Measurements from ENCODE around the gene C16orf90.

C16orf90 gene

GRCh38 chr16:3494386-3494973 is 809 bp downstream of the C16orf90 start:
- Histone ChIP-seq H2AFZ (ENCODE audit: low read length) (no peak overlapping the region), H3K27ac (ENCODE audit: low read length) (no peak overlapping the region), H3K4me3 (ENCODE audit: low read length) (no peak overlapping the region), H3K9ac (ENCODE audit: low read length) (no peak overlapping the region), H3K4me2 (ENCODE audit: low read depth, low read length) (no peak overlapping the region), H4K20me1 (ENCODE audit: insufficient read depth, low read length) (no peaks in the 10 kb centered on the region), H3K79me2 (ENCODE audit: low read length) (no peaks in the 10 kb centered on the region), H3K9me3 (replicated peaks; ENCODE audit: insufficient read depth, low read length) (no peaks in the 10 kb centered on the region), H3K4me1 (ENCODE audit: low read length) (no peaks in the 10 kb centered on the region), H3K36me3 (replicated peaks; ENCODE audit: insufficient read depth, low read length) (no peaks in the 10 kb centered on the region), H3F3A (ENCODE audit: insufficient read depth, low read length) (no peaks in the 10 kb centered on the region), H3K27me3 (replicated peaks; ENCODE audit: insufficient read depth, low read length) (no peaks in the 10 kb centered on the region), H3K9me2 (replicated peaks; ENCODE audit: insufficient read depth, low read length) (no peaks in the 10 kb centered on the region)
- no peak for DNase-seq
- TF ChIP-seq CTCF (IDR thresholded peaks at IDR 0.05; ENCODE audit: low read length), result no peak
- TF ChIP-seq EZH2 (optimal IDR thresholded peaks at IDR 0.05; ENCODE audit: low read depth, low read length), result no peak
- no peak for TF ChIP-seq EZH2phosphoT487 (IDR thresholded peaks at IDR 0.05; ENCODE audit: low read length)

- Histone ChIP-seq H3K27ac (ENCODE audit: low read length) (no peak overlapping the region), H3K4me2 (ENCODE audit: low read depth, low read length) (no peak overlapping the region), H3K79me2 (ENCODE audit: low read length) (no peaks in the 10 kb centered on the region), H3F3A (ENCODE audit: insufficient read depth, low read length) (no peaks in the 10 kb centered on the region), H4K20me1 (ENCODE audit: insufficient read depth, low read length) (no peaks in the 10 kb centered on the region), H3K36me3 (replicated peaks; ENCODE audit: insufficient read depth, low read length) (no peaks in the 10 kb centered on the region), H3K9me2 (replicated peaks; ENCODE audit: insufficient read depth, low read length) (no peaks in the 10 kb centered on the region), H3K9me3 (replicated peaks; ENCODE audit: insufficient read depth, low read length) (no peaks in the 10 kb centered on the region), H3K4me3 (ENCODE audit: low read length) (no peak overlapping the region), H3K9ac (ENCODE audit: low read length) (no peak overlapping the region), H3K4me1 (ENCODE audit: low read length) (no peaks in the 10 kb centered on the region), H2AFZ (ENCODE audit: low read length) (no peak overlapping the region), H3K27me3 (replicated peaks; ENCODE audit: insufficient read depth, low read length) (no peaks in the 10 kb centered on the region)
- no peak for DNase-seq
- TF ChIP-seq EZH2phosphoT487 (IDR thresholded peaks at IDR 0.05; ENCODE audit: low read length) (no peak), CTCF (IDR thresholded peaks at IDR 0.05; ENCODE audit: low read length) (no peak), EZH2 (optimal IDR thresholded peaks at IDR 0.05; ENCODE audit: low read depth, low read length) (no peak)
Observed at GRCh38 chr16:3492356-3492755, 2.9 kb downstream of the C16orf90 start.

- DNase-seq, result no peak
- no peak overlapping the region for H3K27ac ChIP-seq (ENCODE audit: low read length)
- no peaks in the 10 kb centered on the region for H3K4me1 ChIP-seq (ENCODE audit: low read length)
- H3K4me2 ChIP-seq (ENCODE audit: low read depth, low read length), result no peak overlapping the region
- no peaks in the 10 kb centered on the region for H3K9me2 ChIP-seq (replicated peaks; ENCODE audit: insufficient read depth, low read length)
- H3K4me3 ChIP-seq (ENCODE audit: low read length), result no peak overlapping the region
- H3K27me3 ChIP-seq (replicated peaks; ENCODE audit: insufficient read depth, low read length), result no peaks in the 10 kb centered on the region
- H2AFZ ChIP-seq (ENCODE audit: low read length), result no peak overlapping the region
- no peaks in the 10 kb centered on the region for H3K9me3 ChIP-seq (replicated peaks; ENCODE audit: insufficient read depth, low read length)
- no peak overlapping the region for H3K9ac ChIP-seq (ENCODE audit: low read length)
- H3K36me3 ChIP-seq (replicated peaks; ENCODE audit: insufficient read depth, low read length), result no peaks in the 10 kb centered on the region
- H3F3A ChIP-seq (ENCODE audit: insufficient read depth, low read length), result no peaks in the 10 kb centered on the region
- no peaks in the 10 kb centered on the region for H4K20me1 ChIP-seq (ENCODE audit: insufficient read depth, low read length)
- no peaks in the 10 kb centered on the region for H3K79me2 ChIP-seq (ENCODE audit: low read length)
- 0 out of 2 replicates have a peak, but pooled peaks have one; percentile 3 for TF ChIP-seq CTCF (IDR thresholded peaks at IDR 0.05; ENCODE audit: low read length)
- no peak for TF ChIP-seq EZH2 (optimal IDR thresholded peaks at IDR 0.05; ENCODE audit: low read depth, low read length)
Observed at GRCh38 chr16:3490911-3491629, 4.2 kb downstream of the C16orf90 start.

All from MM.1S (cell line).